GM18519 (cell line): ENCODE measurements around the gene BPI.
"Not testable (repeated sequence)": the region's sequence is repeated elsewhere in the genome, so short reads cannot be mapped to it uniquely, and the experiment has no call there.

Experiments
- ATAC-seq: cut with Tn5 transposase; IDR thresholded peaks from one replicate; pipeline ENCODE4 v1.9.1; 2021; ENCODE audit warnings: mild to moderate bottlenecking, moderate library complexity; ENCODE audit not compliant: unreplicated experiment, low FRiP score

BPI gene

GRCh38 chr20:38354227-38354626 lies 50.3 kb downstream of the BPI start:
- no peak for ATAC-seq

GRCh38 chr20:38355161-38356012 lies 51.4 kb downstream of the BPI start:
- no peak for ATAC-seq

- ATAC-seq: no peak
Observed at GRCh38 chr20:38357653-38358207, 53.8 kb downstream of the BPI start.

- no peak for ATAC-seq
Observed at GRCh38 chr20:38358556-38358955, 54.6 kb downstream of the BPI start.

GRCh38 chr20:38363004-38363747 lies 59.2 kb downstream of the BPI start:
- ATAC-seq: no peak

- ATAC-seq: no peak
Observed at GRCh38 chr20:38369389-38369788, 65.4 kb downstream of the BPI start.

GRCh38 chr20:38372806-38373205 lies 68.8 kb downstream of the BPI start:
- no peak for ATAC-seq

- no peak for ATAC-seq
Observed at GRCh38 chr20:38373231-38373867, 69.4 kb downstream of the BPI start.

GRCh38 chr20:38373898-38374297 lies 69.9 kb downstream of the BPI start:
- no peak for ATAC-seq

- no peak for ATAC-seq
Observed at GRCh38 chr20:38377039-38377685, 73.2 kb downstream of the BPI start.

GRCh38 chr20:38377838-38378237 lies 73.9 kb downstream of the BPI start:
- ATAC-seq: not testable (repeated sequence)

GRCh38 chr20:38383147-38383546 lies 79.2 kb downstream of the BPI start:
- no peak for ATAC-seq

- ATAC-seq: no peak
Observed at GRCh38 chr20:38386004-38386403, 82.0 kb downstream of the BPI start.

GRCh38 chr20:38386851-38387250 lies 82.9 kb downstream of the BPI start:
- no peak for ATAC-seq
